ENCODE measurements around the gene GGCX.

DNA sequence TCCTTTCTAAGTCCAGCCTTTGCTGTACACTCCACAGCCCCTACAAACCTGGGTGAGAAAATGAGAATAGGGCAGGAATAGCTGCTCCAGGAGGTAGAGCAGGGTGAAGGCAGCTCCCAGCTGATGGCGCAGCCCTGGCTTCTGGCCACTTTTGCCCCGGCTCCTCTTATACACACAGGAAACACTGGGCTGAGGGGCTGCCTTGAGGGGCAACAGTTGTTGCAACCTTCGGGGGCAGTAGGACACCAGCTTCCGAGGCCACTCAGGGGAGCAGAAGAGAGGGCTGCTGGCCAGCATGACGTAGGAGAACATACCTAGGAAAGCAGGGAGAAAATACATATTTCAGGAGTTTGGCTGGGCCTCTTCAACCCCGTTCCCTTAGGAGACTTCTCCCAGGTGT, 8.1 kb downstream of the GGCX start:
- no peak for TF ChIP-seq POLR2A (IDR thresholded peaks at IDR 0.05; ENCODE audit: low read depth, low read length)
- no peak for TF ChIP-seq TAF1 (IDR thresholded peaks at IDR 0.05; ENCODE audit: borderline replicate concordance, low read depth, low read length)
